ENCODE data around the gene GMCL2.

DNA sequence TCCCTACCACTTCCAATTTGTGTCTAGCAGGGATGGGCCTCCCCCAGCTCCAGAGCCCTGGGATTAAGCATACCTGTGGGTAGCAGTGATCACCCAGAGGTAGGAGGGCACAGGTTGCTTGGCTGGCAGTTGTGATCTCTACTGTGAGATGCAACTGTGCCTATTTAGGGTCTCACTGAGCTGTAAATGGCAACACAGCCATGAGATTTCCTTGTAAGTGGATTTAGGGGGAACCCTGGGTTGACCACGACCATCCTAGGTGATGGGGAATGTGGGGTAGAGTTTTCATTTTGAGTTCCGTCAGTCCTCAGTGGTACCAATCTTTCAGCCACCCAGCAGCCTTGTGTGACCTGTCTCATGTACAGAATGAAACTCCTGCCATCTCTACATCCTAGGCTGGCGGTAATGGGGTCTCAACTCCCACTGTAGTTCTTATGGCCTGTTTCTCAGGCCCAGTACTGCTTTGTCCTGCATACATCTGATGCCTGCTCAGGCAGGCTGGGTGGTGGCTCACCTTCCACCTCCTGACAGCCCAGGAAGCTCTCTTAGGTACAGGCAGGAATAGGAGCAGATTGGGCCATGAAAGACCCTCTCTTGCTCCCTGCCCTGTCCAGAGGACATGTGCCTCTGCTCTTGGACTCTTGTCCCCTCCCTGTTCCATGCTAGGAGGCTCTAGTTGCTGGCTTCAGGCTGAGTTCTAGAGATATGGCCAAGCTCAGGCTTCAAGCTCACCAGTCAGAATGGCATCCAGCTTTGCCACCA is 25.3 kb upstream of the GMCL2 start:
- TF ChIP-seq POLR2AphosphoS5 (IDR thresholded peaks at IDR 0.05; ENCODE audit: low read depth, low read length): no peak; the same call in 1 of the 2 replicates
- no peak for TF ChIP-seq CTCF (IDR thresholded peaks at IDR 0.05 in 2 of 3, conservative IDR thresholded peaks at IDR 0.05 in 1 of 3; ENCODE audit: borderline replicate concordance in 1 of 3, insufficient read depth in 1 of 3, low read depth in 2 of 3, low read length in 2 of 3)
- TF ChIP-seq EZH2phosphoT487 (IDR thresholded peaks at IDR 0.05; ENCODE audit: borderline replicate concordance): no peak
- TF ChIP-seq REST (IDR thresholded peaks at IDR 0.05; ENCODE audit: low read depth): no peak
- TF ChIP-seq RAD21 (IDR thresholded peaks at IDR 0.05; ENCODE audit: low read depth): no peak
- no peak for TF ChIP-seq CBX3 (IDR thresholded peaks at IDR 0.05; ENCODE audit: low read depth)
- no peak for TF ChIP-seq CEBPB (IDR thresholded peaks at IDR 0.05; ENCODE audit: low read depth)
- TF ChIP-seq SP1 (IDR thresholded peaks at IDR 0.05; ENCODE audit: low read depth): no peak
- no peak for TF ChIP-seq POLR2A (IDR thresholded peaks at IDR 0.05; ENCODE audit: borderline replicate concordance, extremely low read depth, insufficient read depth, insufficient read length)
- TF ChIP-seq YY1 (IDR thresholded peaks at IDR 0.05; ENCODE audit: extremely low read depth, insufficient replicate concordance, low read depth, low read length): no peak
